SU-DHL-6 (cell line): ENCODE results near the gene ZNF607.

ENCODE experiments used
- H2AFZ ChIP-seq: fragments of 200-600 bp; sonication (generic); 2 replicates; pipeline ENCODE4 v1.6.1; 2014; ENCODE audit warnings: low read depth, mild to moderate bottlenecking, moderate library complexity, mixed read lengths, antibody characterized with exemption, low read length; ENCODE audit not compliant: severe bottlenecking
- H3F3A ChIP-seq: fragments of 200-600 bp; shearing (Covaris generic); 2 replicates; pipeline ENCODE4 v1.6.0; 2016; ENCODE audit warnings: antibody characterized with exemption, mild to moderate bottlenecking; ENCODE audit not compliant: insufficient read depth
- H3K27ac ChIP-seq: fragments of 200-600 bp; sonication (generic); 2 replicates; pipeline ENCODE4 v1.5.1; 2016; ENCODE audit warnings: low read depth, mild to moderate bottlenecking, low read length, moderate library complexity, mixed read lengths
- H3K27me3 ChIP-seq: fragments of 200-600 bp; sonication (generic), shearing (Covaris generic); 2 replicates; pipeline ENCODE4 v1.6.0; 2014; ENCODE audit warnings: mild to moderate bottlenecking, low read length
- H3K36me3 ChIP-seq: fragments of 200-600 bp; sonication (generic); 2 replicates; pipeline ENCODE4 v1.6.1; 2014; ENCODE audit warnings: mild to moderate bottlenecking, low read length, mixed read lengths
- H3K4me2 ChIP-seq: fragments of 300-600, 200-600 bp; shearing (Covaris generic), sonication (generic); 2 replicates; pipeline ENCODE4 v1.6.0; 2014; ENCODE audit warnings: low read length, low read depth, mild to moderate bottlenecking; ENCODE audit not compliant: poor library complexity, severe bottlenecking
- H3K4me3 ChIP-seq: fragments of 200-600 bp; sonication (generic); 2 replicates; pipeline ENCODE4 v1.5.1; 2014; ENCODE audit warnings: antibody characterized with exemption, low read length, mild to moderate bottlenecking, mixed read lengths; ENCODE audit not compliant: insufficient read depth, poor library complexity, severe bottlenecking
- H3K79me2 ChIP-seq: fragments of 200-600 bp; sonication (generic); 2 replicates; pipeline ENCODE4 v1.6.1; 2014; ENCODE audit warnings: mild to moderate bottlenecking, low read length, moderate library complexity; ENCODE audit not compliant: insufficient read depth
- H3K9ac ChIP-seq: fragments of 200-600 bp; sonication (generic); 2 replicates; pipeline ENCODE4 v1.7.0; 2014; ENCODE audit warnings: mild to moderate bottlenecking, low read length
- H3K9me2 ChIP-seq: fragments of 200-600 bp; sonication (generic); replicated peaks from 2 replicates; pipeline ENCODE4 v1.6.1; 2014; ENCODE audit warnings: low read length; ENCODE audit not compliant: insufficient read depth
- H3K9me3 ChIP-seq: fragments of 200-600 bp; sonication (generic); 2 replicates; pipeline ENCODE4 v1.6.1; 2014; ENCODE audit warnings: low read length, mixed read lengths; ENCODE audit not compliant: insufficient read depth
- H4K20me1 ChIP-seq: fragments of 200-600 bp; sonication (generic); 2 replicates; pipeline ENCODE4 v1.6.1; 2014; ENCODE audit warnings: low read depth, mild to moderate bottlenecking, antibody characterized with exemption, low read length, moderate library complexity, mixed read lengths
- CTCF ChIP-seq: fragments of 200-600 bp; sonication (generic); IDR thresholded peaks from one replicate; pipeline ENCODE4 v1.5.1; 2017; ENCODE audit warnings: antibody characterized with exemption, mild to moderate bottlenecking, low read length, moderate library complexity; ENCODE audit not compliant: insufficient read depth, poor library complexity, severe bottlenecking
- EZH2phosphoT487 ChIP-seq: fragments of 200-600 bp; sonication (generic), shearing (Covaris generic); conservative IDR thresholded peaks from 2 replicates; pipeline ENCODE4 v1.6.1; 2018; ENCODE audit warnings: mild to moderate bottlenecking, antibody characterized with exemption, low read length, moderate library complexity, mixed read lengths

ZNF607 gene

GRCh38 chr19:37706052-37706605 lies 13.4 kb downstream of the ZNF607 start:
- Histone ChIP-seq H3F3A (no peaks in the 10 kb centered on the region), H3K79me2 (peaks cover 2% of the 10 kb centered on the region; the same call in 1 of the 2 replicates), H3K9me3 (no peaks in the 10 kb centered on the region), H3K4me3 (no peak overlapping the region), H3K27ac (no peak overlapping the region), H3K36me3 (peaks cover 36% of the 10 kb centered on the region), H3K27me3 (no peaks in the 10 kb centered on the region), H3K9ac (no peak overlapping the region), H3K4me2 (no peak overlapping the region), H4K20me1 (no peaks in the 10 kb centered on the region), H2AFZ (no peak overlapping the region), H3K9me2 (no peaks in the 10 kb centered on the region)
- TF ChIP-seq EZH2phosphoT487 (no peak), CTCF (no peak)

GRCh38 chr19:37699057-37699456 lies 20.5 kb downstream of the ZNF607 start:
- Histone ChIP-seq H3K36me3 (peaks cover 34% of the 10 kb centered on the region), H4K20me1 (no peaks in the 10 kb centered on the region), H3K9me3 (no peaks in the 10 kb centered on the region), H3K79me2 (no peaks in the 10 kb centered on the region), H3K4me2 (no peak overlapping the region), H3K4me3 (no peak overlapping the region), H3K9me2 (no peaks in the 10 kb centered on the region), H3K9ac (no peak overlapping the region), H3K27ac (no peak overlapping the region), H3F3A (peaks cover 5% of the 10 kb centered on the region; the same call in 1 of the 2 replicates), H2AFZ (no peak overlapping the region), H3K27me3 (no peaks in the 10 kb centered on the region)
- TF ChIP-seq EZH2phosphoT487 (no peak), CTCF (no peak)

GRCh38 chr19:37698216-37698615 lies 21.3 kb downstream of the ZNF607 start:
- H3K9ac ChIP-seq = no peak overlapping the region
- no peak overlapping the region for H2AFZ ChIP-seq
- no peaks in the 10 kb centered on the region for H3K79me2 ChIP-seq
- H3K27me3 ChIP-seq = no peaks in the 10 kb centered on the region
- peaks cover 5% of the 10 kb centered on the region; the same call in 1 of the 2 replicates for H3F3A ChIP-seq
- no peaks in the 10 kb centered on the region for H3K9me3 ChIP-seq
- H3K4me3 ChIP-seq = no peak overlapping the region
- no peaks in the 10 kb centered on the region for H3K9me2 ChIP-seq
- TF ChIP-seq EZH2phosphoT487 (no peak), CTCF (no peak)
- H4K20me1 ChIP-seq = no peaks in the 10 kb centered on the region
- peaks cover 29% of the 10 kb centered on the region for H3K36me3 ChIP-seq
- H3K27ac ChIP-seq = no peak overlapping the region
- no peak overlapping the region for H3K4me2 ChIP-seq
